ENCODE measurements around the gene LMNA.
"Not testable (repeated sequence)": the region's sequence is repeated elsewhere in the genome, so short reads cannot be mapped to it uniquely, and the experiment has no call there.

The LMNA gene

DNA sequence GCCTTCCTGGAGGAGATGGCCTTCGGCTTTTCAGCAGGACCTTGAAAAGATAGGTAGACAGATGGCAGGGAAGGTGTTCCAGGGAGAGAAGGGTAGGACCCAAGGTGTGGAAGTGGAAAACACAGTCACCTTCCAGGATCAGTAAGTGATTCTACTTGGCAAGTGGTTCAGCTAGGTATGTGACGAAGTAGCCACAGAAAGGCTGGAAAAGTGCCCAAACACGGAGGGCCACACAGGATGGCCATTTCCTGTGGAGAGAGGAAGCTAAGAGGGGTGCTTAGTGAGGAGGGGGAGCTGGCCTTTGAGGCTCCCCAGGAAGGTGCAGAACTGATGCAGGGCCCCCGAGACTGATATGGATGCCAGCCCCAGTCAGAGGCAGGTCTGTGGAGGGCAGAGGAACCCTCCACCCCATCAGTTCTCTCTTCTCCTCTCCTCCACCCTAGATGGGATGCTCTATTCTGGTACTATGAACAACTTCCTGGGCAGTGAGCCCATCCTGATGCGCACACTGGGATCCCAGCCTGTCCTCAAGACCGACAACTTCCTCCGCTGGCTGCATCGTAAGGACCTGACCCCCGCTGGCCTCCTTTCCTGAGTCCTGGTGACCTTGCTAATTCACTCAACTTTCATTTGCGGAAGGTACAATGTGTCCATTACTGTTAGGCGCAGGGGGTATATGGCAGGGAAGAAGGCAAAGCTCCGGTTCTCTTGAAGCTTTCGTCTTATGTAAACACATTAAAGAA lies 45.7 kb downstream of the LMNA start:
- DNase-seq (ENCODE audit: low read depth in 2 of 2, low spot score in 1 of 2), result no peak

DNA sequence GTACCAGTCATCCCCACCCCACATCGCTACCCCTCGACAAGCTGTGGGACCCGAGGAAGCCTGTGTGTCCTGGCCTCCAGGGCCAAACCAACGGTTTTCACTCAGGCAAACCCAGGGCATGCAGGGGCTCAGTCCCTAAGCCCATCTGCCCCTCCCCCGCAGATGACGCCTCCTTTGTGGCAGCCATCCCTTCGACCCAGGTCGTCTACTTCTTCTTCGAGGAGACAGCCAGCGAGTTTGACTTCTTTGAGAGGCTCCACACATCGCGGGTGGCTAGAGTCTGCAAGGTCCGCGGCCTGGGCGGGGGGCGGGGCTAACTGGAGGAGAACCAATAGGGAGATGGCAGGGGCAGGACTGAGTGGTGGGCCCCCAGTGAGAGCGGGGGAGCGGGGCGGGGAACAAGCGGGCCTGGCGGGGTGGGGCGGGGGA lies 46.2 kb downstream of the LMNA start:
- DNase-seq (ENCODE audit: low read depth in 2 of 2, low spot score in 1 of 2), result peak; percentile 17 to 54

DNA sequence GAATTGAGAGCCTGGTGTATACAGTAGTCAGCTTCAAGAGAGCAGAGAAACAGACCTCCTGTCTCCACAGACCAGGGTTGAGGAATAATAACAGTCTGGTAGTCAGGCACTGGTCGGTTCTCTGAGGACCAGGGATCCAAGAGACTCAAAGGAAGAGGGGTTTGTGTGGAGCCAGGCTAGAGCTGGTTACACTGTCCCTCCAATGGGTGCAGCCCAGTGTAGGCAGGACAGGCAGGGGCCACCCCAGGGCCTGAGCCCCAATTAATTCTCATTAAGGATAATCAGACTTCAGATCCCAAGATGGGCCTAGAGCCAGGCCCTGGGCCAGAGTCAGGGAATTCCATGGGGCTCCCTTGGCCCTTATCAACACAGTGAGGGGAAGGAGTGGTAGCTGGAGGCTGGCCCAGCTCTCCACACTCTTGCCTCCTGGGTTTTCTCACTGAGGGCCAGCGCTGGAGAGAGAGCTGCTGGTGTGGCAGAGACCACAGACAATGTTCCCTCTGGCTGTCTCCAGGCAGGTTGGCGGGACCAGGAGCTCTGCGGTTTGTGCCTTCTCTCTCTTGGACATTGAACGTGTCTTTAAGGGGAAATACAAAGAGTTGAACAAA lies 48.0 kb downstream of the LMNA start:
- DNase-seq (ENCODE audit: low read depth in 2 of 2, low spot score in 1 of 2), result no peak

DNA sequence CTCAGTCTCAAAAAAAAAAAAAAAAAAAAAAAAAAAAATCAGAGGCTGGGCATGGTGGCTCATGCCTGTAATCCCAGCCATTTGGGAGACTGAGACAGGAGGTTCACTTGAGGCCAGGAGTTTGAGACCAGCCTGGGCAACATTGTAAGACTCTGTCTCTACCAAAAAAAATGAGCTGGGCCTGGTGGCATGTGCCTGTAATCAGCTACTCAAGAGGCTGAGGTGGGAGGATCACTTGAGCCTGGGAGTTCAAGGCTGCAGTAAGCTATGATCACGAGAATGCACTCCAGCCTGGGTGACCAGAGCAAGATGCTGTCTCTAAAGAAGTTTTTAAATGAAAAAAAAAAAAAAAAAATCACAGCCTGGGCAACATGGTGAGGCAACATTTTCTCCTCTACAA lies 49.2 kb downstream of the LMNA start:
- no peak for DNase-seq (ENCODE audit: low read depth in 2 of 2, low spot score in 1 of 2)

DNA sequence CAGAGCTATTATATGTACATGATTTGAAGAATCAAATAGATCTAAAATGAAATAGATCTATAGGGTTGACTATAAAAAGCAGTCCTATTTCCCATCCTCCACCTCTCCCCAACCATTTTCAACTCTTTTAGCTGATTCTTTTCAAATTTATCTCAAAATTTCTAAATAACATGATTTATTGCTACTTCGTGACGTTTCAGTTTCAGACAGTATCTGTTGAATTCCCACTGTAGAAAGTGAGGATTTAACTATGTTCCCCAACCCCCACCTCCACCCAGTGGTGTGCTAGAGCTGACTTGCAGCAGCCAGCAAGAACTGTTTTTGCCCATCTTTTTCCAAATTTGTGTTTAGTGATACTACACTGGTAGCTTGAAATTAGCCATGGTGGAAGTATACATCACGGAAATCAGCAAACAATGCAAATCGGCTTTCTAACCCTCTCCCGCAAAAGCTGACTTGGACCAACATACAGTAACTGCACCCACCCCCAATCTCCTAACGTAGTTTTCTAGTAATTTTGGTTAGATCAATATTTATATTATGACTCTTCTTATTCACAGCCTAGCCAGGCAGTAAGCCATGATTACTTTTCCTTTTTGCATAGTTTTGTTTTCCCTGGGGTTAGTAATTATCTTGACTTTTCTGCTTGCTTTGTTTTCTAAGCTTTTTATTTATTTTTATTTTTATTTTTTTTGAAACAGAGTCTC lies 49.8 kb downstream of the LMNA start:
- no peak for DNase-seq (ENCODE audit: low read depth in 2 of 2, low spot score in 1 of 2)

DNA sequence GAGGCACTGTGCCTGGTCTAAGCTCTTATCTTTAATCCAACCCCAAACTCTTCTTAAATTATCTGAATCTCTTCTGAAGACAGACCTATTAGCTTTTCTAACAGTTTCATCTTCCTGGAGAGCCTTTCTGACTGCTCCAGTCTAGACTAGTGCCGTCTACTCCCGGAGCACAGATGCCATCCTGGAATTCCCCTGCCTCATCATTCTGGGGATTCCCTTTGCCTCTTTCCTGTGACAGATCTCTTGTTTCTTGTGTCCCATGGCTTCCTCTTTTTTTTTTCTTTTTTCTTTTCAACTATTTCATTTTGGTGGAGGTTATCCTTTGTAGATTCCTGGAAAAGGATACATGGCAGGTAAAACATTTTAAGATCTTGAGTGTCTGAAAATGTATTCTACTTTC lies 50.6 kb downstream of the LMNA start:
- no peak for DNase-seq (ENCODE audit: low read depth in 2 of 2, low spot score in 1 of 2)

DNA sequence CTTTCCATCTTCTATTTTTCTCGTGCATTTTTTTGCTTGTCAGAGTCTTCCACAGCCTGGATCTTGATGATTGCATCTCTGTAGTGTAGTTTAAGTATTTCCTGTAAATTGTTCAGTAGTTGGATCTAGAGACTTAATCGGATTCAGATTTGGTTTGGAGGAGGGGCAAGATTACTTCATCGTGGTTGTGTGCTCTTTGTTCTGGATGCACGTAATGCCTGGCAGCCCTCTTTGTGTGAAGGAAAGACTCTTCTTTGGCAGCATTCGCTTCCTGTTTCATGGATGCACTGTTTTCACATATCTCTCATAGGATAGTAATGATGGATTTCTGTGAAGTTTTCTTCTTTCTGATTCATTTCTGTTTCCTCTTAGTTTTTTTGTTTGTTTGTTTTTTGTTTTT lies 53.0 kb downstream of the LMNA start:
- DNase-seq (ENCODE audit: low read depth in 2 of 2, low spot score in 1 of 2), result no peak

DNA sequence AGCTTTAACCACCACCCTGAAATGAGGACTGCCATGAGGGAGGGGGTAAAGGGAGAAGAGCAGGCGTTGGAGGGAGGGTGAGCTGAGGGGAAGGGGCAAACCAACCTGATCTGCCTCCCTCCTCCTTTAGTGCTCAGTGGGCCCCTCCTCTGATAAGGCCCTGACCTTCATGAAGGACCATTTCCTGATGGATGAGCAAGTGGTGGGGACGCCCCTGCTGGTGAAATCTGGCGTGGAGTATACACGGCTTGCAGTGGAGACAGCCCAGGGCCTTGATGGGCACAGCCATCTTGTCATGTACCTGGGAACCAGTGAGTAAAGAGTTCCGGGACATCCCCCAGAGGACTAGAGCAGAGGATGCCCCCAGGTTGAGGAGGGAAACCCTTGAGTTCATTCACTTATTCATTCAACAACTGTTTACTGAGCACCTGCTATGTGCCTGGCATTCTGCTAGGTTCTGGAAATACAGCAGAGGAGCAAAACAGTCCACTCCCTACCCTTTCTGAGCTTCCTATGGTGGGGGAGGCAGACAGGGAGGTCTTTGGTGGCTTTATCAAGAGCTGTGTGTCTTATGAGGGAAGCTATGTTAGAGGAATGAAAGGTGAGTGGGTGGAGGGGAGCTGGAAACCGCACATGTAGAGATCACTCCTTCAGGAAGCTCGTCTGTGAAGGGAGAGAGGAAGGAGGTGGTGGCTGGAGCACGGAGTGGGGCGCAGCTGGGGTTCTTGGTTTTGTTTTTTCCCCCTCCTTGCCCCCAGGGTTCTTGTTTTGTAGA lies 58.4 kb downstream of the LMNA start:
- DNase-seq (ENCODE audit: low read depth in 2 of 2, low spot score in 1 of 2), result no peak

DNA sequence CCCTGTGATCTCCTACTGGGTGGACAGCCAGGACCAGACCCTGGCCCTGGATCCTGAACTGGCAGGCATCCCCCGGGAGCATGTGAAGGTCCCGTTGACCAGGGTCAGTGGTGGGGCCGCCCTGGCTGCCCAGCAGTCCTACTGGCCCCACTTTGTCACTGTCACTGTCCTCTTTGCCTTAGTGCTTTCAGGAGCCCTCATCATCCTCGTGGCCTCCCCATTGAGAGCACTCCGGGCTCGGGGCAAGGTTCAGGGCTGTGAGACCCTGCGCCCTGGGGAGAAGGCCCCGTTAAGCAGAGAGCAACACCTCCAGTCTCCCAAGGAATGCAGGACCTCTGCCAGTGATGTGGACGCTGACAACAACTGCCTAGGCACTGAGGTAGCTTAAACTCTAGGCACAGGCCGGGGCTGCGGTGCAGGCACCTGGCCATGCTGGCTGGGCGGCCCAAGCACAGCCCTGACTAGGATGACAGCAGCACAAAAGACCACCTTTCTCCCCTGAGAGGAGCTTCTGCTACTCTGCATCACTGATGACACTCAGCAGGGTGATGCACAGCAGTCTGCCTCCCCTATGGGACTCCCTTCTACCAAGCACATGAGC lies 62.2 kb downstream of the LMNA start:
- no peak for DNase-seq (ENCODE audit: low read depth in 2 of 2, low spot score in 1 of 2)

DNA sequence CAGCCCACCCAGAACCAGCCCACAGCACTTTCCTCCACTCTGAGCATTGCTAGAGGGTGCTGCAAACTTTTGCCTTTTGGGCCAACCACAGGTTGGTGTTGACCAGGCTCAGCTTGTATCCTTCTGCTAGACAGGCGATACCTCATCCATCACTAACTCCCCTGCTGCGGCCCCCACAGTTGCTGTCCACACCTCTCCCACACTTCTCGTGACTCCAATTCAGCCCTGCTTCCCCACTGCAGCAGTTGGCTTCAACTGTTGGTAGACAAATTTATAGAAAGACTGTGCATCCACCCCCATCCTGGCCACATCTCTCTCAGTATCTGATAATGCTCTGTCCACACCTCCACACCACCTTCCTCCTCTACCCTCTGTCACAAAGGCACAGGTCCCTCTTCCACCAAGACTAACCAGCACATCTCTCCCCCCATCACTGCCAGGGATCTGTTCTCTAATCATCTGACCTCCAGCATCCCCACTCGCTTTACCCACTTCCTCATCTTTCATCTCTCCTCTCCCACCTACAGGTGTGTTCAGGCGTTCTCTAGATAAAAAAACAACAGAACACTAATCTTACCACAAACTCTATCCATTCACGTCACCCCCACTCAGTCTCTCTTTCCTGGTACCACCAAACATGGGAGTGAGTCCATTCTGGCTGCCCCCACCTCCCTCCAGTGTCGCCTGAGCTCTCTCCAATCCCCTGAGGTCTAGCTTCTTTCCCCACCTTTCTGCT lies 63.6 kb downstream of the LMNA start:
- DNase-seq (ENCODE audit: low read depth in 2 of 2, low spot score in 1 of 2), result no peak

DNA sequence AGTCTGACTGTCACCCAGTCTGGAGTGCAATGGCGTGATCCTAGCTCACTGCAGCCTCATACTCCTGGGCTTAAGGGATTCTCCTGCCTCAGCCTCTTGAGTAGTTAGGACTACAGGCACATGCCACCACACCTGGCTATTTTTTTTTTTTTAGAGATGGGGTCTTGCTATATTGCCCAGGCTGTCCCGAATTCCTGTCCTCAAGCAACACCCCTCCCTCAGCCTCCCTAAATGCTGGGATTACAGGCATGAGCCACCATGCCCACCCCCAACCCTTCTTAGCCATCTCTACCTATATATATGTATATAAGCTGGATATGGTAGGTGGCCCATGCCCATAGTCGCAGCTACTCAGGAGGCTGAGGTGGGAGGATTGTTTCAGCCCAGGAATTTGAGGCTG lies 66.0 kb downstream of the LMNA start:
- DNase-seq (ENCODE audit: low read depth in 2 of 2, low spot score in 1 of 2), result no peak

DNA sequence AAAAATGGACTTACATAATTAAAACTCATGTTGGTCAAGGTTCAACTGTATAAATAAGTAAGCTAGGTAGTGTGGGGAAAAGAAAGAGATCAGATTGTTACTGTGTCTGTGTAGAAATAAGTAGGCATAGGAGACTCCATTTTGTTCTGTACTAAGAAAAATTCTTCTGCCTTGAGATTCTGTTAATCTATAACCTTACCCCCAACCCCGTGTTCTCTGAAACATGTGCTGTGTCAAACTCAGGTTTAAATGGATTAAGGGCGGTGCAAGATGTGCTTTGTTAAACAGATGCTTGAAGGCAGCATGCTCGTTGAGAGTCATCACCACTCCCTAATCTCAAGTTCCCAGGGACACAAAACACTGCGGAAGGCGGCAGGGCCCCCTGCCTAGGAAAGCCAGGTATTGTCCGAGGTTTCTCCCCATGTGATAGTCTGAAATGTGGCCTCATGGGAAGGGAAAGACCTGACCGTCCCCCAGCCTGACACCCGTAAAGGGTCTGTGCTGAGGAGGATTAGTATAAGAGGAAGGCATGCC lies 66.9 kb downstream of the LMNA start:
- DNase-seq (ENCODE audit: low read depth in 2 of 2, low spot score in 1 of 2), result not testable (repeated sequence)

DNA sequence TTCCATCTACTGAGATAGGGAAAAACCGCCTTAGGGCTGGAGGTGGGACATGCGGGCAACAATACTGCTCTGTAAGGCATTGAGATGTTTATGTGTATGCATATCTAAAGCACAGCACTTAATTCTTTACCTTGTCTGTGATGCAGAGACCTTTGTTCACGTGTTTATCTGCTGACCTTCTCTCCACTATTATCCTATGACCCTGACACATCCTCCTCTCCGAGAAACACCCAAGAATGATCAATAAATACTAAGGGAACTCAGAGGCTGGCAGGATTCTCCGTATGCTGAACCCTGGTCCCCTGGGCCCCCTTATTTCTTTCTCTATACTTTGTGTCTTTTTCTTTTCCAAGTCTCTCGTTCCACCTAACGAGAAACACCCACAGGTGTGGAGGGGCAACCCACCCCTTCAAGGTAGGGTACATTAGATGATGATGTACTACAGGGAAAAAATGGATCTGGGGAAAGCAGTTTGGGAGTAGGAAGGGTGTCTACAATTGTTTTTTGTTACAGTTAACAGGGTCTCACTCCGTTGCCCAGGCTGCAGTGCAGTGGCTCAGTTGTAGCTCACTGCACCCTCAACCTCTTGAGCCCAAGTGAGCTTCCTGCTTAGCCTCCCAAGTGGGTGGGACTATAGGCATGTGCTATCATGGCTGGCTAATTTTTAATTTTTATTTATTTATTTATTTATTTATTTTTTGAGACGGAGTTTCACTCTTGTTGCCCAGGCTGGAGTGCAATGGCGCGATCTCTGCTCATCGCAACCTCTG lies 67.7 kb downstream of the LMNA start:
- DNase-seq (ENCODE audit: low read depth in 2 of 2, low spot score in 1 of 2), result not testable (repeated sequence)

DNA sequence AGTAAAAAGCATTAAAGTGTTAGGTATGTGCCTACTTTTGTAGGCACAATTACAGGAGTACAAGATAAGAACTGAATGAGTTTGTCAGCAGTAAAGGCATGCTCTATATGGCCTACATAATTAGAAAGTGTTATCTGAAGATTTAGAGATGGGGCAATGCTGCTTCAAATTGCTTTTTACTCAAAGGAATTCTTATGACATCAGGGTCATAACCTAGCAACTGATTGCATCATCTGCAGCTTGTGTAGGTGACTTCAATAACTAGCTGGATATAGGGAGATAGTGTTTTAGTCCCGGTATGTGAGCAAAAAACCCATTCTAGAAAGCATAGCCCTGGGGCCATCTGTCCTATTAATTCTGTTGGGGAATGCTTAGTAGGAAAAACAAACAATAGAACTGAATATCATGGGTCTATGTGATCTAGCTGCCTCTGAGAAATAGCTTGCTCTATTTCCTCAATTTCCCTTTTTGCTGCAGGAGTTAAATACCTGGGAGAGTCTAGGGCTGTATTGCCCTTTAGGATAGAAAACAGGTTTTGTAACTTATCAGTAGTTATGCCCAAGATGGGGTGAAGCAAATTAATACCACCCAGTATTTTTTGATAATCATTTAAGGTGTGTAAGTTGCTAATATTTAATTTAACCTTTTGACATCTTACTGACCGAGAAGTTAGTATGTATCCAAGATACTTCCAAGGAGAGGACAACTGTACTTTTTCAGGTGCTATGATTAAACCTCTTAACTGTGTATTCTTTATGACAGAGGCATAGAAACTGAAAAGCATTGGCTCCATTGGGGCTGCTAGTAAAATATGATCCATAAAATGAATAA lies 72.1 kb downstream of the LMNA start:
- DNase-seq (ENCODE audit: low read depth in 2 of 2, low spot score in 1 of 2), result not testable (repeated sequence)

Data from stimulated activated CD8-positive, alpha-beta memory T cell treated with anti-CD3 and anti-CD28 coated beads, Interleukin-4, amount 100 ng/mL, for 4 hours (primary cell).